VCaP (cell line): ENCODE results near the gene ZNF581.

Experiments used
- H3K27ac ChIP-seq: fragments of 450-650 bp; 2 replicates; pipeline ENCODE4 v1.5.1; 2017
- TF ChIP-seq, protein P1 (sequence below): fragments of 450-650 bp; conservative IDR thresholded peaks from 2 replicates; pipeline ENCODE4 v1.5.1; 2017; ENCODE audit warnings: mild to moderate bottlenecking, moderate library complexity

ZNF581 gene

DNA sequence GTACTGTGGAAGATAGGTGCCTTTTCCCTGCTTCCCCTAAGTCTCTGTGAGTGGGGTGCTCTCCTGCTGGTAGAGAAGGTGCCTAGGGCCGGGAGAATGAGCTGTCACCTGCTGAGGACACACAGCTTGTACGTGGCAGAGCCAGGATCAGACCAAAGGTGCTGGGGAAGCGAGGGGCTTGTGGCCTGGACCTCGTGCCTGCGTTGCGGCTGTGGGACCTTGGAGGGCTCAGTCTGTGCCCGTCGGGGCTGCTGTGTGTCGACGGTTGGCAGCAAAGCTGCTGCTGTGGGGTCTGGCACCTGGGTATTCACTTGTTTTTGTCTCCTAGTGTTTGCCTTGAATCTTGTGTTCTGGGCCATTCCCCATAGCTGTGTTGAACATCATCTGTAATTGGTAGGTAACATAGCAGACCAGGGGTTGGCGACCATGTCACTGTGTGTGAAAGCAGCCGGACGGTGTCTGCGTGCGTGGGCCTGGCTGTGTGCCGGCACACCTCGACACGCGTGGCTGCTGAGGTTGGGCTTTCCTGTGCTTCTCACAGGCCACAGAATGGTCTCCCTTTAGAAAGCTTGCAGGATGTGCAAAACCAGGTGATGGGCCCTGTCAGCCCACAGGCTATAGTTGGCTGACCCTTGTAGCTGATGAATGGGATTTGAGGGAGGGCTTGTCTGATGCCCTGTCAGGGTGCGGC is 20.5 kb downstream of the ZNF581 start:
- TF ChIP-seq, protein P1, sequence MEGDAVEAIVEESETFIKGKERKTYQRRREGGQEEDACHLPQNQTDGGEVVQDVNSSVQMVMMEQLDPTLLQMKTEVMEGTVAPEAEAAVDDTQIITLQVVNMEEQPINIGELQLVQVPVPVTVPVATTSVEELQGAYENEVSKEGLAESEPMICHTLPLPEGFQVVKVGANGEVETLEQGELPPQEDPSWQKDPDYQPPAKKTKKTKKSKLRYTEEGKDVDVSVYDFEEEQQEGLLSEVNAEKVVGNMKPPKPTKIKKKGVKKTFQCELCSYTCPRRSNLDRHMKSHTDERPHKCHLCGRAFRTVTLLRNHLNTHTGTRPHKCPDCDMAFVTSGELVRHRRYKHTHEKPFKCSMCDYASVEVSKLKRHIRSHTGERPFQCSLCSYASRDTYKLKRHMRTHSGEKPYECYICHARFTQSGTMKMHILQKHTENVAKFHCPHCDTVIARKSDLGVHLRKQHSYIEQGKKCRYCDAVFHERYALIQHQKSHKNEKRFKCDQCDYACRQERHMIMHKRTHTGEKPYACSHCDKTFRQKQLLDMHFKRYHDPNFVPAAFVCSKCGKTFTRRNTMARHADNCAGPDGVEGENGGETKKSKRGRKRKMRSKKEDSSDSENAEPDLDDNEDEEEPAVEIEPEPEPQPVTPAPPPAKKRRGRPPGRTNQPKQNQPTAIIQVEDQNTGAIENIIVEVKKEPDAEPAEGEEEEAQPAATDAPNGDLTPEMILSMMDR, result no peak
- H3K27ac ChIP-seq, result no peak overlapping the region

DNA sequence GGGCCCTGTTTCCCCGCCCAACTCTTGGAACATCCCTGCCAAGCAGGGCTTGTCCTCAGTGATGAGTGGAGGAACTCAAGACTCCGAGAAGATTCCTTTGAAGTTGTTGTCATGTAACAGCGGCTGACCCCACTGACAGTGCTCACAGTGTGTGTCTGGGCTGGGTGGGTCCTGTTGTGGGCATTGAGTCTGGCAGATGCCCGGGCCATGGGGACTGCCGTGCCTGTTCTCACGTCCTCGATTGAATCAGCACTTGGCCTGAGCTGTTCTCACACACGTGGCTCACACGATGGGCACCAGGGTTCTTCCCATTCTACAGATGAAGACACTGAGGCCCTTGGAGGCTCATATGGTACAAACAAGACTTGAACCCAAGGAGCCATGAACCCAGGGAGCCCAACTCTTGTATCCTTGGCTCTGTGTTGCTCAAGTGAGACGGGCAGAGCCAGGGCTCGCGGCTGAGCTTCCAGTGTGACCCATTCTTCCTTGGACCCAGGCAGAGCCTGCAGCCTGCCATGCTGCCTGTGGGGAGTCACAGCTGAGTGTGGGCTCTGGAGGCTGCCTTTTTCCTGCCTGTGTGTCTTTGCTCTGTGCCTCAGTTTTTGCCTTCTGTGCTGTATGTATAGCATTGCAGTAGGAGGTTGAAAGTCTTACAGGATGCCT is 23.0 kb downstream of the ZNF581 start:
- H3K27ac ChIP-seq, result no peak overlapping the region
- TF ChIP-seq, protein P1, result no peak

DNA sequence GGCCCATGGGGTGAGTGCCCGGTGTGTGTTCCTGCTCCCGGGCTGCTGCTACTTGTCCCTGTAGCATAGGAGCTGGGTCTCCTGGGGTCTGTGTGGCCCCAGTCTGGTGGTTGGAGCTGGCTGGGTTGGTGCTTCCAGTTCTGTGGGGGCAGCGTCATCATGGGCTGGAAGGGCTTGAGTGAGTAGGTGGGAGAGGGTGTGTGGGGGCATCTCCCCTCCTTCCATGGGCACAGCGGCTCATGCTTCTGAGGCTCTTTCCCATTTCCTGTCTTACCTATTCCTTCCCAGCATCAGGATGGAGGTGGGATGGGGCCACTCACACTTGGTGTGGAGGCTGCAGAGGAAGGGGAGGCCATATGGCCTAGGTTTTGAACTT is 23.5 kb downstream of the ZNF581 start:
- TF ChIP-seq, protein P1, result no peak

DNA sequence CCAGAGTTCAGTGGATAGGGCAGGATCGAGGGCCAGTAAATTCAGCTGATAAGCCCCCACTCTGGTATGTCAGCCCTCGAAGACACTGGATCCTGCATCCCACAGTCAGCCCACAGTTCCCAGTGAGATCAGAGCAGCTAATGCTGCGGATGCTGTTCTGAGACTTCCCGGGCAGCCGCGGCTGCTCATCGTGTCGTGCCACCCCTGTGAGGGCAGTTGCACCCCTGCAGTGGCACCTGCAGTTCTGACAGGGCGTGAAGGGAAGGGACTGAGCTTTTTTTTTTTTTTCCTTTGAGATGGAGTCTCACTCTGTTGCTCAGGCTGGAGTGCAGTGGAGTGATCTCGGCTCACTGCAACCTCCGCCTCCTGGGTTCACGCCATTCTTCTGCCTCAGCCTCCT is 24.1 kb downstream of the ZNF581 start:
- no peak overlapping the region for H3K27ac ChIP-seq
- TF ChIP-seq, protein P1, result no peak

More for the DNA sequence above, 23.5 kb downstream of the ZNF581 start:
- no peak overlapping the region for H3K27ac ChIP-seq

DNA sequence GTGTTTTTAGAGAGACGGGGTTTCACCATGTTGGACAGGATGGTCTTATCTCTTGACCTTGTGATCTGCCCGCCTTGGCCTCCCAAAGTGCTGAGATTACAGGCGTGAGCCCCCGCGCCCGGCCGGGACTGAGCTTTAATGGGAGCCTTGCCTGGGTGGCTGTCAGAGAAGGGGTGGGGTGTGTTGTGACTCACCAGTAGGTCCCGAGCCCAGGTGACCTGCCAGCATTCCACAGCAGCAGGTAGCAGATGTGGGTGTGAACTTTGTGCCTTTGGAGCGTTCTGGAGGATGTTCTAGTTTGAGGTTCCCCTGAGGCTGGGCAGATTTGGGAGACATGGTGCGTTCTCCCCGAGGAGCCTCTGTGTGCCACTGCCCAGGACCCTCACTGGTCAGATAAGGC is 24.5 kb downstream of the ZNF581 start:
- H3K27ac ChIP-seq, result no peak overlapping the region
- TF ChIP-seq, protein P1, result no peak

DNA sequence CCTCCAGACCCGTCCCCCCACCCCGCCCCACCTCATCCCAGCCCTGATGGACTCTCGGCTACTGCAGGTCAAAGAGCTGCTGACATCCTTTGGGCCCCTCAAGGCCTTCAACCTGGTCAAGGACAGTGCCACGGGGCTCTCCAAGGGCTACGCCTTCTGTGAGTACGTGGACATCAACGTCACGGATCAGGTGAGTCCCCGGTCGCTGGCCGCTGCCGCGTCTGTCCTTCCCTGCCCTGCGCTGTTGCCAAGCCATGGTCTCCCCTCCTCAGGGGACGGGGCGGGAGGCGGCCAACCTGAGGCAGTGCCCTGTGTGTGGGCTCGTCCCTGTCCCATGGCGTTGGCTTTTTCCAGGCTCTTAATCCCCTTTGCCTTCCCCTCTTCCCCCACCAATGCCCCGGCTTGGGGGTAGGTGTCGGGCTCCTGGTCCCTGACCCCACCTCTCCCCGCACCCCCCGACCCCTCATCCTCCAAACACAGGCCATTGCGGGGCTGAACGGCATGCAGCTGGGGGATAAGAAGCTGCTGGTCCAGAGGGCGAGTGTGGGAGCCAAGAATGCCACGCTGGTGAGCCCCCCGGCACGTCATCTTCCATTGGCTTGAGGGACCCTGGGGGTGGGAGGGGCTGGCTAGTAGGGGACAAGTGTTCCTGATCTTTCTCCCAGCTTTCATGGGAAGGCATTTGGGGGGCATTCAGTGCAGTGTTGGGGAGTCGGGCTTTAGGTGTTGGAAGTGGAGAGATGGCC is 25.3 kb downstream of the ZNF581 start:
- H3K27ac ChIP-seq, result no peak overlapping the region
- TF ChIP-seq, protein P1, result no peak
